ENCODE measurements around the gene ERCC6L2.

Gene ERCC6L2

DNA sequence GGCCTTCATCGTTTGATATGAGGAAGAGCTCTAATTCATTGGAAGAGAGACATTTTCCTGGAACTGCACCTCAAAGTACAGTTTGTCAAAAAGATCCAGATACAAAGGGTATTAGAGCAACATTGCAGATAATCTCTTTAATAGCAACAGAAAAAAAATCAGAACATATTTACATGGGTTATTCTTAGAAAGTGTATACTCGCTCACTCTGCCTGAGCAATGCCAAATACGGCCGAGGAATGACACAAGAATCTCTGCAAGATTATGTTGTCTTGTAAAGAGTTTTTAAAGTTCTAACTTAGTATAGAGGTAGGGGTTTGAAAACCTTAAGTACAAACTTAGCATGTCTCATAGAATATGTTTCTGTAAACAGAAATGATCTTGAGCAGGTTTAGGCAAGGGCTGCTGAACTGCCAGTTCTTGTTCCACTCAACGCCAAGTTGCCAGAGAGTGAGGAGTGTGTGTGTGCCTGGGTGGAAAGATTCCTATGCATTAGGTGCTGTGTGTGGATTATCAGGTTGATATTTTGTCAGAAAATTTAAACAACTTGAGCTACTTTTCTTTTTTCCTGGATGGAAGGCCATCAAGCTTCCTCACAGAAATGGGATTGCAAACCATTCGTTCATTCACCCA is 41.8 kb upstream of the ERCC6L2 start:
- TF ChIP-seq TAF1 (IDR thresholded peaks at IDR 0.05; ENCODE audit: borderline replicate concordance, insufficient read depth, low read length) = no peak
- TF ChIP-seq, protein P1, sequence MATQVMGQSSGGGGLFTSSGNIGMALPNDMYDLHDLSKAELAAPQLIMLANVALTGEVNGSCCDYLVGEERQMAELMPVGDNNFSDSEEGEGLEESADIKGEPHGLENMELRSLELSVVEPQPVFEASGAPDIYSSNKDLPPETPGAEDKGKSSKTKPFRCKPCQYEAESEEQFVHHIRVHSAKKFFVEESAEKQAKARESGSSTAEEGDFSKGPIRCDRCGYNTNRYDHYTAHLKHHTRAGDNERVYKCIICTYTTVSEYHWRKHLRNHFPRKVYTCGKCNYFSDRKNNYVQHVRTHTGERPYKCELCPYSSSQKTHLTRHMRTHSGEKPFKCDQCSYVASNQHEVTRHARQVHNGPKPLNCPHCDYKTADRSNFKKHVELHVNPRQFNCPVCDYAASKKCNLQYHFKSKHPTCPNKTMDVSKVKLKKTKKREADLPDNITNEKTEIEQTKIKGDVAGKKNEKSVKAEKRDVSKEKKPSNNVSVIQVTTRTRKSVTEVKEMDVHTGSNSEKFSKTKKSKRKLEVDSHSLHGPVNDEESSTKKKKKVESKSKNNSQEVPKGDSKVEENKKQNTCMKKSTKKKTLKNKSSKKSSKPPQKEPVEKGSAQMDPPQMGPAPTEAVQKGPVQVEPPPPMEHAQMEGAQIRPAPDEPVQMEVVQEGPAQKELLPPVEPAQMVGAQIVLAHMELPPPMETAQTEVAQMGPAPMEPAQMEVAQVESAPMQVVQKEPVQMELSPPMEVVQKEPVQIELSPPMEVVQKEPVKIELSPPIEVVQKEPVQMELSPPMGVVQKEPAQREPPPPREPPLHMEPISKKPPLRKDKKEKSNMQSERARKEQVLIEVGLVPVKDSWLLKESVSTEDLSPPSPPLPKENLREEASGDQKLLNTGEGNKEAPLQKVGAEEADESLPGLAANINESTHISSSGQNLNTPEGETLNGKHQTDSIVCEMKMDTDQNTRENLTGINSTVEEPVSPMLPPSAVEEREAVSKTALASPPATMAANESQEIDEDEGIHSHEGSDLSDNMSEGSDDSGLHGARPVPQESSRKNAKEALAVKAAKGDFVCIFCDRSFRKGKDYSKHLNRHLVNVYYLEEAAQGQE (IDR thresholded peaks at IDR 0.05; ENCODE audit: insufficient read depth in 1 of 2, low read depth in 2 of 2, low read length in 2 of 2) = no peak
- no peak for TF ChIP-seq SIN3A (IDR thresholded peaks at IDR 0.05; ENCODE audit: borderline replicate concordance, insufficient read depth, low read length)
- TF ChIP-seq FOXP2 (optimal IDR thresholded peaks at IDR 0.05; ENCODE audit: borderline replicate concordance, extremely low read depth, extremely low read length, insufficient read depth) = no peak
- TF ChIP-seq POLR2AphosphoS5 (IDR thresholded peaks at IDR 0.05; ENCODE audit: low read depth, low read length) = no peak

DNA sequence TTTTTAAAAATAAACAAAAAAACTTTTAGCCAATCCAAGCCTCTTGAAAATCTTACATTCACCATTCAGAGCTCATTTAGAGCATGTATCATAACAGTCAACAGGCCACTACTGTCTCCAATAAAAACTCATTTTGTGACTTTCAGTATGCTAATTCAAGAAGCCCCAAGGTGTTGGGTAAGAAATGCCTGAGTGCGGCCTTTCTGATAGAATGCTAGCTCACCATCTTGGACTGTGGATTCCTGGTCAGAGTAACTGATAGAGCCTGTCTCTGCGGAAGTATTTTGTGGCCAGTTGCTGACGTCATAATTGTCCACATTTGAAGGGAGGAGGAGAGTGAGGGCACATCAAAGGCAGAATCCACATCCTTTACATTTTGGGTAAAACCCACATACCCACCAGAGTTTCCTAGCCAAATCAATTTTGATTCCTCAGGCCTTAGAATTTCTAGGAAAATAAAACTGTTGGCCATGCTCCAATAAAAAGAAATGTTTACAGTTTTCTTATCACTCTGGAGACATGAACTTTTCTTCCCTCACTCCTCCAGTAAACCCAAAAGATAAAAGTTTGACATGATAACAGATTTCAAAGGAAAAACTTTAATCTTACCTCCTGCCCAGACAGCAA is 41.1 kb upstream of the ERCC6L2 start:
- TF ChIP-seq, protein P1 (IDR thresholded peaks at IDR 0.05; ENCODE audit: insufficient read depth in 1 of 2, low read depth in 2 of 2, low read length in 2 of 2) = no peak
- TF ChIP-seq FOXP2 (optimal IDR thresholded peaks at IDR 0.05; ENCODE audit: borderline replicate concordance, extremely low read depth, extremely low read length, insufficient read depth) (no peak), POLR2AphosphoS5 (IDR thresholded peaks at IDR 0.05; ENCODE audit: low read depth, low read length) (no peak), SIN3A (IDR thresholded peaks at IDR 0.05; ENCODE audit: borderline replicate concordance, insufficient read depth, low read length) (no peak), TAF1 (IDR thresholded peaks at IDR 0.05; ENCODE audit: borderline replicate concordance, insufficient read depth, low read length) (no peak)

DNA sequence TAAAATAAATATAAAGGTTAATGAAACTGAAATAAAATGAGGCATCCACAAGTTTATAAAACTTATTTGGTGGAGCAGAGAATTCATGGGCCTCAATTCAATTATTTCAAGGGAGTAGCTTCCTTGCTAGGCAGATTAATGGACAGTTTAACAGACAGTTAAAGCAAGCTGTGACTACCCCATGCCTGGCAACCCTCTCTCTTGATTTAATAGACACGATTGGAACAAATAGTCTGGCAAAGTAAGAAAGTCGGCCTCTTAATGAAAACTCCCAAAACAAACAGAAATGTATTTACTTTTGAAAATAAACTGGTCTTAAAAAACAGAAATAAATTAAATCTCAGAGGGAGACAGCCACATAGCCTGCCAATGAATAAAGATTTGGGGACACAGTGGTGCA is 40.1 kb upstream of the ERCC6L2 start:
- TF ChIP-seq, protein P1 (IDR thresholded peaks at IDR 0.05; ENCODE audit: insufficient read depth in 1 of 2, low read depth in 2 of 2, low read length in 2 of 2) = no peak
- TF ChIP-seq TAF1 (IDR thresholded peaks at IDR 0.05; ENCODE audit: borderline replicate concordance, insufficient read depth, low read length) = no peak
- no peak for TF ChIP-seq POLR2AphosphoS5 (IDR thresholded peaks at IDR 0.05; ENCODE audit: low read depth, low read length)
- TF ChIP-seq FOXP2 (optimal IDR thresholded peaks at IDR 0.05; ENCODE audit: borderline replicate concordance, extremely low read depth, extremely low read length, insufficient read depth) = no peak

DNA sequence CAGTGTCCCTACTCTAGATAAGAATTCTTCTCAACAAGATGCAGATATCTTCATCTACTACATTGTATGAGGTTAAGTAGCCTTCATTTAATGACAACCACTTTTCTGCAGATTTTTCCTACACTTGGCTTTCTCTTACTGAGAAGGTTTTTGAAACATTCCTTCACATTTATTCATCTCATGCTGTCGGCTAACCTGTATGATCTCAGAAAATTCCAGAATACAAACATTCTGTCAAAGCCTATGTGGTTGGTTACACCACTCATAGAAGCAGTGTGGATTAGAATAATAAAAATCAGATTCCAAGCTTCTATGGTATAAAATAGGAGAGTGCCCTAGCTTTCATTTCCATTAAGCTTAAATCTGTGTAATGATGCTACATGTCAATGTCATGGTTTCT is 39.4 kb upstream of the ERCC6L2 start:
- TF ChIP-seq SIN3A (IDR thresholded peaks at IDR 0.05; ENCODE audit: borderline replicate concordance, insufficient read depth, low read length) (no peak), POLR2AphosphoS5 (IDR thresholded peaks at IDR 0.05; ENCODE audit: low read depth, low read length) (no peak), FOXP2 (optimal IDR thresholded peaks at IDR 0.05; ENCODE audit: borderline replicate concordance, extremely low read depth, extremely low read length, insufficient read depth) (no peak), TAF1 (IDR thresholded peaks at IDR 0.05; ENCODE audit: borderline replicate concordance, insufficient read depth, low read length) (no peak)
- TF ChIP-seq, protein P1 (IDR thresholded peaks at IDR 0.05; ENCODE audit: insufficient read depth in 1 of 2, low read depth in 2 of 2, low read length in 2 of 2) = no peak

All from PFSK-1 (cell line).